Fibroblast of lung (primary cell): ENCODE data around the gene KRT23.

Experiments used
- EZH2 ChIP-seq: IDR thresholded peaks from 2 replicates; pipeline ENCODE4 v1.5.1; 2012; ENCODE audit warnings: low read length, control low read depth, mild to moderate bottlenecking; ENCODE audit errors: missing control alignments
- TF ChIP-seq, protein P1 (sequence below), 2 donors: IDR thresholded peaks in 1 of 2; conservative IDR thresholded peaks in 1 of 2; 1 replicate in 1 of 2; 2 replicates in 1 of 2; pipeline ENCODE4 v1.5.1; 2011 to 2012; ENCODE audit warnings: low read length in 2 of 2, control low read depth in 1 of 2, inconsistent platforms in 1 of 2, low read depth in 1 of 2, mild to moderate bottlenecking in 1 of 2

- TF ChIP-seq, protein P1, sequence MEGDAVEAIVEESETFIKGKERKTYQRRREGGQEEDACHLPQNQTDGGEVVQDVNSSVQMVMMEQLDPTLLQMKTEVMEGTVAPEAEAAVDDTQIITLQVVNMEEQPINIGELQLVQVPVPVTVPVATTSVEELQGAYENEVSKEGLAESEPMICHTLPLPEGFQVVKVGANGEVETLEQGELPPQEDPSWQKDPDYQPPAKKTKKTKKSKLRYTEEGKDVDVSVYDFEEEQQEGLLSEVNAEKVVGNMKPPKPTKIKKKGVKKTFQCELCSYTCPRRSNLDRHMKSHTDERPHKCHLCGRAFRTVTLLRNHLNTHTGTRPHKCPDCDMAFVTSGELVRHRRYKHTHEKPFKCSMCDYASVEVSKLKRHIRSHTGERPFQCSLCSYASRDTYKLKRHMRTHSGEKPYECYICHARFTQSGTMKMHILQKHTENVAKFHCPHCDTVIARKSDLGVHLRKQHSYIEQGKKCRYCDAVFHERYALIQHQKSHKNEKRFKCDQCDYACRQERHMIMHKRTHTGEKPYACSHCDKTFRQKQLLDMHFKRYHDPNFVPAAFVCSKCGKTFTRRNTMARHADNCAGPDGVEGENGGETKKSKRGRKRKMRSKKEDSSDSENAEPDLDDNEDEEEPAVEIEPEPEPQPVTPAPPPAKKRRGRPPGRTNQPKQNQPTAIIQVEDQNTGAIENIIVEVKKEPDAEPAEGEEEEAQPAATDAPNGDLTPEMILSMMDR (conservative IDR thresholded peaks at IDR 0.05 in 1 of 2, IDR thresholded peaks at IDR 0.05 in 1 of 2; ENCODE audit: low read depth in 1 of 2, low read length in 2 of 2) = no peak
- TF ChIP-seq EZH2 = no peak
Measured at GRCh38 chr17:40915199-40915661, 22.2 kb downstream of the KRT23 start.
